Natural killer cell (primary cell): ENCODE results near the gene SPRTN. TPM values are rescaled to one million over a fixed set of nuclear protein-coding genes. Genes with fewer than 3 reads are reported as not detected.

Source experiments
- ATAC-seq, 3 donors: fragments of 150-1000 bp in 2 of 3; fragments of 200-7000 bp in 1 of 3; cut with Tn5 transposase; 1 replicate in 1 of 3; 2 replicates in 2 of 3; pipeline ENCODE4 v1.10.0; 2021; ENCODE audit warnings: mild to moderate bottlenecking in 2 of 3, moderate library complexity in 2 of 3
- DNase-seq, 2 donors: peaks; one replicate each; pipeline versions ENCODE4 v3.0.0 to v3.0.0-alpha.2; 2013 to 2021; ENCODE audit warnings: mixed read lengths in 1 of 2
- H3K27ac ChIP-seq: one replicate; pipeline ENCODE4 v1.5.1; 2013; ENCODE audit warnings: mild to moderate bottlenecking, low read length
- H3K27me3 ChIP-seq: one replicate; pipeline ENCODE4 v1.6.1; 2013; ENCODE audit warnings: low read length; ENCODE audit not compliant: control insufficient read depth, insufficient read depth
- H3K36me3 ChIP-seq: one replicate; pipeline ENCODE4 v1.6.1; 2013; ENCODE audit warnings: low read length; ENCODE audit not compliant: control insufficient read depth, insufficient read depth
- H3K4me1 ChIP-seq: one replicate; pipeline ENCODE4 v1.6.1; 2013; ENCODE audit warnings: low read length; ENCODE audit not compliant: control insufficient read depth, insufficient read depth
- H3K4me3 ChIP-seq: one replicate; pipeline ENCODE4 v1.5.1; 2013; ENCODE audit warnings: low read length
- H3K9me3 ChIP-seq: one replicate; pipeline ENCODE4 v1.6.1; 2013; ENCODE audit warnings: low read length; ENCODE audit not compliant: control insufficient read depth, insufficient read depth
- H3K27ac Mint-ChIP-seq, 2 donors: one replicate each; pipeline ENCODE4 v1.8.0; 2022; ENCODE audit warnings: mild to moderate bottlenecking in 2 of 2, mixed read lengths in 2 of 2, moderate library complexity in 1 of 2
- H3K27me3 Mint-ChIP-seq, 2 donors: one replicate each; pipeline ENCODE4 v1.8.0; 2022; ENCODE audit warnings: low read depth in 2 of 2, mixed read lengths in 2 of 2
- H3K36me3 Mint-ChIP-seq: one replicate; pipeline ENCODE4 v1.8.0; 2022; ENCODE audit warnings: mixed read lengths
- H3K4me1 Mint-ChIP-seq, 2 donors: one replicate each; pipeline ENCODE4 v1.8.0; 2022; ENCODE audit warnings: mixed read lengths in 2 of 2
- H3K4me3 Mint-ChIP-seq: one replicate; pipeline ENCODE4 v1.8.0; 2022; ENCODE audit warnings: mild to moderate bottlenecking, moderate library complexity, mixed read lengths
- H3K9me3 Mint-ChIP-seq, 2 donors: one replicate each; pipeline ENCODE4 v1.8.0; 2022; ENCODE audit warnings: mixed read lengths in 2 of 2
- WGBS: methylation state at CpG from one replicate; pipeline ENCODE4 v1.1.7; 2013; ENCODE audit warnings: missing lambda C conversion rate; ENCODE audit not compliant: insufficient coverage; 5-methylcytosine and 5-hydroxymethylcytosine counted together
- intact Hi-C: fragments of 100-400 bp; cut with micrococcal nuclease; formaldehyde crosslinking; loops from one replicate; pipeline ENCODE4 v1.14.2; 2022
- total RNA-seq, 4 donors: library from RNA; stranded (reverse); fragments of 120-200 nt in 1 of 4; gene quantifications; one replicate each; pipeline versions ENCODE4 v1.2.3 to v1.2.4, GENCODE V29; 2013 to 2022
- TF ChIP-seq, protein P1 (sequence below): fragments of 200-600 bp; IDR thresholded peaks from one replicate; pipeline ENCODE4 v1.8.0; 2022; ENCODE audit warnings: antibody characterized with exemption

Gene SPRTN
- total RNA-seq, 3 donors from 2014 or later (not counting 1 experiment from before 2014, with no cell fraction given): 31.1 to 42.6 (median 36.6) TPM

- Mint-ChIP-seq H3K9me3 (no peaks in the 10 kb centered on the region), H3K27me3 (peaks cover 0 to 3% of the 10 kb centered on the region in 2 donors), H3K27ac (no peak overlapping the region), H3K4me1 (no peaks in the 10 kb centered on the region), H3K36me3 (no peaks in the 10 kb centered on the region), H3K4me3 (no peak overlapping the region)
- H3K36me3 ChIP-seq: no peaks in the 10 kb centered on the region
- no peak overlapping the region for H3K4me3 ChIP-seq
- no peak for ATAC-seq
- no peaks in the 10 kb centered on the region for H3K9me3 ChIP-seq
- intact Hi-C loops: no loop called here
- TF ChIP-seq, protein P1, sequence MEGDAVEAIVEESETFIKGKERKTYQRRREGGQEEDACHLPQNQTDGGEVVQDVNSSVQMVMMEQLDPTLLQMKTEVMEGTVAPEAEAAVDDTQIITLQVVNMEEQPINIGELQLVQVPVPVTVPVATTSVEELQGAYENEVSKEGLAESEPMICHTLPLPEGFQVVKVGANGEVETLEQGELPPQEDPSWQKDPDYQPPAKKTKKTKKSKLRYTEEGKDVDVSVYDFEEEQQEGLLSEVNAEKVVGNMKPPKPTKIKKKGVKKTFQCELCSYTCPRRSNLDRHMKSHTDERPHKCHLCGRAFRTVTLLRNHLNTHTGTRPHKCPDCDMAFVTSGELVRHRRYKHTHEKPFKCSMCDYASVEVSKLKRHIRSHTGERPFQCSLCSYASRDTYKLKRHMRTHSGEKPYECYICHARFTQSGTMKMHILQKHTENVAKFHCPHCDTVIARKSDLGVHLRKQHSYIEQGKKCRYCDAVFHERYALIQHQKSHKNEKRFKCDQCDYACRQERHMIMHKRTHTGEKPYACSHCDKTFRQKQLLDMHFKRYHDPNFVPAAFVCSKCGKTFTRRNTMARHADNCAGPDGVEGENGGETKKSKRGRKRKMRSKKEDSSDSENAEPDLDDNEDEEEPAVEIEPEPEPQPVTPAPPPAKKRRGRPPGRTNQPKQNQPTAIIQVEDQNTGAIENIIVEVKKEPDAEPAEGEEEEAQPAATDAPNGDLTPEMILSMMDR: no peak
- H3K27ac ChIP-seq: no peak overlapping the region
- WGBS: 92% methylated on average over 10 of the region's 10 CpGs
- H3K4me1 ChIP-seq: no peaks in the 10 kb centered on the region
- DNase-seq: no peak
- H3K27me3 ChIP-seq: no peaks in the 10 kb centered on the region
Observed at GRCh38 chr1:231310391-231310934, 27.6 kb upstream of the SPRTN start.

GRCh38 chr1:231311720-231312431 is 26.2 kb upstream of the SPRTN start:
- no peaks in the 10 kb centered on the region for H3K27me3 ChIP-seq
- intact Hi-C loops: no loop called here
- Mint-ChIP-seq H3K9me3 (no peaks in the 10 kb centered on the region), H3K27ac (no peak overlapping the region), H3K27me3 (peaks cover 0 to 9% of the 10 kb centered on the region in 2 donors), H3K36me3 (no peaks in the 10 kb centered on the region), H3K4me3 (no peak overlapping the region), H3K4me1 (peaks cover 0 to 5% of the 10 kb centered on the region in 2 donors)
- no peaks in the 10 kb centered on the region for H3K36me3 ChIP-seq
- no peak overlapping the region for H3K27ac ChIP-seq
- WGBS: 84% methylated on average over 5 of the region's 8 CpGs
- H3K4me3 ChIP-seq: no peak overlapping the region
- TF ChIP-seq, protein P1: no peak
- H3K9me3 ChIP-seq: no peaks in the 10 kb centered on the region
- ATAC-seq: no peak
- DNase-seq: no peak
- no peaks in the 10 kb centered on the region for H3K4me1 ChIP-seq

- WGBS: 99% methylated on average over 5 of the region's 5 CpGs
- no peaks in the 10 kb centered on the region for H3K9me3 ChIP-seq
- ATAC-seq (no peak), DNase-seq (no peak)
- no peak overlapping the region for H3K27ac ChIP-seq
- H3K27ac Mint-ChIP-seq: no peak overlapping the region
- H3K36me3 Mint-ChIP-seq: no peaks in the 10 kb centered on the region
- TF ChIP-seq, protein P1: no peak
- H3K4me3 Mint-ChIP-seq: no peak overlapping the region
- intact Hi-C loops: no loop called here
- H3K36me3 ChIP-seq: no peaks in the 10 kb centered on the region
- H3K27me3 ChIP-seq: no peaks in the 10 kb centered on the region
- H3K4me1 Mint-ChIP-seq: peaks cover 0 to 5% of the 10 kb centered on the region in 2 donors
- H3K4me3 ChIP-seq: no peak overlapping the region
- H3K27me3 Mint-ChIP-seq: peaks cover 0 to 9% of the 10 kb centered on the region in 2 donors
- no peaks in the 10 kb centered on the region for H3K9me3 Mint-ChIP-seq
- H3K4me1 ChIP-seq: no peaks in the 10 kb centered on the region
Observed at GRCh38 chr1:231312432-231312788, 25.7 kb upstream of the SPRTN start.
